ENCODE measurements around the gene ADM.

GRCh38 chr11:10319702-10320558 lies 15.1 kb downstream of the ADM start:
- TF ChIP-seq CTCF (IDR thresholded peaks at IDR 0.05): no peak
- TF ChIP-seq POLR2A (IDR thresholded peaks at IDR 0.05): no peak

Data from thyroid gland (tissue), 4 donors.